Stomach (tissue), 4 donors: Measurements from ENCODE around the gene SMURF1.

Experiments
- POLR2A ChIP-seq, 4 donors: fragments of 450-650 bp; IDR thresholded peaks; one replicate each; pipeline ENCODE4 v1.6.1; 2016; ENCODE audit warnings: antibody characterized with exemption in 4 of 4, control low read depth in 2 of 4, mild to moderate bottlenecking in 1 of 4, moderate library complexity in 1 of 4
- POLR2AphosphoS5 ChIP-seq, 3 donors: sonication (generic); formaldehyde crosslinking; IDR thresholded peaks; one replicate each; pipeline ENCODE4 v1.6.1; 2016; ENCODE audit warnings: antibody characterized with exemption in 3 of 3
- TF ChIP-seq, protein P1 (sequence below), 7 experiments: fragments of 450-650 bp in 4 of 7; fragments of 200-600 bp in 3 of 7; sonication (generic) in 3 of 7; IDR thresholded peaks; one replicate each; pipeline ENCODE4 v1.5.1; 2016 to 2019; ENCODE audit warnings: antibody characterized with exemption in 7 of 7, control low read depth in 2 of 7, mild to moderate bottlenecking in 1 of 7

DNA sequence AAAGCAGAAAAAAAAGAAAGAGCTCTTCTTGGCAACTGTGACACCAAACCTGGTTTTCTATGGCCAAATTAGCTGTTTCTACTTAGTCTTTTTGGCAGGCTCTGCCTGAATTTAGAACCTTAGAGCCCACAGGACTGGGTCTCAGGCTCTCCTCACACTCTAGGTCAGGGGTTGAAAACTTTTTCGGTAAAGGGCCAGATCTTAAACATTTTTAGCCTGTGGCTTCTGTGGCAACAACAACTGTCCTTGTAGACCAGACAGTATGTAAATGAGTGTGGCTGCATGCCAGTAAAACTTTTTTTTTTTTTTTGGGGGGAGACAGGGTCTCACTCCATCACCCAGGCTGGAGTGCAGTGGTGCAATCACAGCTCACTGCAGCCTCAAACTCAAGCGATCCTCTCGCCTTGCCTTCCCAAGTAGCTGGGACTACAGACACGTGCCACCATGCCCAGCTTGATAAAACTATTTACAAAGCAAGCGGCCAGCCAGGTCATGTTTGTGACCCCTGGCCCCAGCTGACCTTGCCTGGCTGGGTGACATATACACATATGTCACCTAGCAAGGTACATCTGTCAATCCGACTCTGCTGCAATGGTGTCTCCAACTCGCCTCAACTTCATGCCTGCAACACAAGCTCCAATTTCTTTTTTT is 46.6 kb upstream of the SMURF1 start:
- TF ChIP-seq, protein P1, sequence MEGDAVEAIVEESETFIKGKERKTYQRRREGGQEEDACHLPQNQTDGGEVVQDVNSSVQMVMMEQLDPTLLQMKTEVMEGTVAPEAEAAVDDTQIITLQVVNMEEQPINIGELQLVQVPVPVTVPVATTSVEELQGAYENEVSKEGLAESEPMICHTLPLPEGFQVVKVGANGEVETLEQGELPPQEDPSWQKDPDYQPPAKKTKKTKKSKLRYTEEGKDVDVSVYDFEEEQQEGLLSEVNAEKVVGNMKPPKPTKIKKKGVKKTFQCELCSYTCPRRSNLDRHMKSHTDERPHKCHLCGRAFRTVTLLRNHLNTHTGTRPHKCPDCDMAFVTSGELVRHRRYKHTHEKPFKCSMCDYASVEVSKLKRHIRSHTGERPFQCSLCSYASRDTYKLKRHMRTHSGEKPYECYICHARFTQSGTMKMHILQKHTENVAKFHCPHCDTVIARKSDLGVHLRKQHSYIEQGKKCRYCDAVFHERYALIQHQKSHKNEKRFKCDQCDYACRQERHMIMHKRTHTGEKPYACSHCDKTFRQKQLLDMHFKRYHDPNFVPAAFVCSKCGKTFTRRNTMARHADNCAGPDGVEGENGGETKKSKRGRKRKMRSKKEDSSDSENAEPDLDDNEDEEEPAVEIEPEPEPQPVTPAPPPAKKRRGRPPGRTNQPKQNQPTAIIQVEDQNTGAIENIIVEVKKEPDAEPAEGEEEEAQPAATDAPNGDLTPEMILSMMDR (IDR thresholded peaks at IDR 0.05), result no peak
- TF ChIP-seq POLR2AphosphoS5 (IDR thresholded peaks at IDR 0.05), result peak in 2 of 3 donors; percentile 24 to 53
- no peak for TF ChIP-seq POLR2A (IDR thresholded peaks at IDR 0.05)
